C4-2B (cell line): ENCODE results near the gene CST3.
"Not testable (repeated sequence)": the region's sequence is repeated elsewhere in the genome, so short reads cannot be mapped to it uniquely, and the experiment has no call there.

Experiments
- H3K27ac ChIP-seq: fragments of 450-650 bp; 2 replicates; pipeline ENCODE4 v1.5.1; 2017
- CTCF ChIP-seq: fragments of 450-650 bp; conservative IDR thresholded peaks from 2 replicates; pipeline ENCODE4 v1.5.1; 2017; ENCODE audit warnings: mild to moderate bottlenecking
- ZFX ChIP-seq: fragments of 450-650 bp; IDR thresholded peaks from 2 replicates; pipeline ENCODE4 v1.6.1; 2017

Gene CST3

GRCh38 chr20:23668477-23668951 lies 30.8 kb upstream of the CST3 start:
- TF ChIP-seq ZFX (no peak), CTCF (peak; percentile 85)

DNA sequence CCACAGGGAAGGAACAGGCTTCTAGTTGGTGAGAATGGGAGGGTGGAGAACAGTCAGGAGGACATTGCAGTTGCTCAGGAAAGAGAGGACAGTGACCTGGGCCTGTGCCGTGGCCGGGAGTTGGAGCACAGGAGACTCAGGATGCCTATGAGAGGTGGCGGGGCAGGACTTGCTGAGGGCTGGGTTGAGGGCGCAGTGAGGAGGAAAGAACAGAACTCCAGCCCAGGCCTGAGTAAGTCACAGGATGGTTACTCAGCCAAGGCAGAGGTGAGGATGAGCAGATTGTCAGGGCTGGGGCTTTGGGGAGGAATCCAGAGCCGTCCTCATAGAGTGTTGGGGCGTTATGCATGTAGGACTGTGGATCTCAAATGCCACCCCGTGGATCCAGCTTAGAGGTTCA lies 29.9 kb upstream of the CST3 start:
- TF ChIP-seq ZFX (no peak), CTCF (no peak)
- H3K27ac ChIP-seq, result no peak overlapping the region

More at GRCh38 chr20:23668477-23668951, 30.8 kb upstream of the CST3 start:
- no peak overlapping the region for H3K27ac ChIP-seq

DNA sequence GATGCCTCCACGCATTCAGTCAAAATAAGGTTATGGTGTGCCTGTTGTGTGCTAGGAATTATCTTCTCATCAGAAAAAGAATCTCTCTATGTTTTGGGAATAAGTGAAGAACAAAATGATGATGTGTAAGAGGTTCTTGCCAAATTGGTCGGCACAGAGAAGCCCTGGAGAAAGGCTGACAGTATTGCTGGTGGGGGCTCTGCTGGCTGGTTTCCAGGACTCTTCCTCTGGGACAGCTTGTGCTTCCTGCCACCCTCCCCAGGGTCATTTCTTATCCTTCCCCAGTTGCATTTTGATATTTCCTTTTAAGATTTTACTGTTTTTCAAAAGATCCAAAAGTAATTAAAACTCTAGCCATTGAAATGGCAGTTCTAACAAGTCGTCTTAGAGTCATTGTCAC lies 28.9 kb upstream of the CST3 start:
- H3K27ac ChIP-seq, result no peak overlapping the region
- no peak for TF ChIP-seq ZFX

DNA sequence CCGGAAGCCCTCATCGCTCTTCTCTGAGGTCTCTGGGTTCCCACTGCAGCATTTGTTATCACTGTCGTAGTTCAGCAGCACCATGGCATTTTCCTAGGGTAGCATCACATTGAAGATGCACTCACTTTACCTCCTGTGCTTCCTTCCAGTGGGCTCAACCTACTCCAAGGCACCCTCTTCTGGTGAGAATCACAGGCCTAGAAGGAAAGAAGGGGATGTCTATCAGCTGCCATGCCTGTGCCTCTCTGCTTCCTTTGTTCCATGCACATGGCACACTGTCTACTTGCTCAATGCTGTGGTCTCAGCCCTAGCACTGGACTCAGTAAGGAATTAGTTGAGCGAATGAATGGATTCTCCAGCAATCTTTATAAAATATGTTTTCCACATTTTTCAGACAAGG lies 28.4 kb upstream of the CST3 start:
- no peak overlapping the region for H3K27ac ChIP-seq
- TF ChIP-seq ZFX (no peak), CTCF (no peak)

- TF ChIP-seq ZFX, result no peak
- no peak for TF ChIP-seq CTCF
Observed at GRCh38 chr20:23664954-23665353, 27.2 kb upstream of the CST3 start.

GRCh38 chr20:23664046-23664445 lies 26.3 kb upstream of the CST3 start:
- not testable (repeated sequence) for H3K27ac ChIP-seq

More at GRCh38 chr20:23664954-23665353, 27.2 kb upstream of the CST3 start:
- no peak overlapping the region for H3K27ac ChIP-seq

DNA sequence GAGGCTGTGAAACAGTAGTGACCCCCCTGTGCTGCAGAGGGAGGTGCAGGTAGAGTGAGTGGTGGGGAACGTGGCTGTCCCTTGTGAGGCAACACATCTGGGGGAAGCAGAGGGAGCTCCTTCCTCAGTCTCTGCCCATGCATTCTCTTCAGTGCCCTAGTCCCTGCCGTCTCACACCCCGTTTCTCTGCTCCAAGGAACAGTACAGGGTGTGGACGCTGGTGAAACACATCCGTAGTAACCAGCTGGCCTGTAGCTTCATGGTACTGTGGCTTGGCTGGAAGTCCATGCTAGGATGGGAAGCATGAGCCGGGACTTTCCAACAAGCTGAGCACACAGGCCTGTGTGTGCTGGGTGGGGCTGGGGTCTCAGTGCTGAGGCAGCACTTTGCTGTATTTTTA lies 25.4 kb upstream of the CST3 start:
- no peak overlapping the region for H3K27ac ChIP-seq
- TF ChIP-seq CTCF, result no peak
- no peak for TF ChIP-seq ZFX

DNA sequence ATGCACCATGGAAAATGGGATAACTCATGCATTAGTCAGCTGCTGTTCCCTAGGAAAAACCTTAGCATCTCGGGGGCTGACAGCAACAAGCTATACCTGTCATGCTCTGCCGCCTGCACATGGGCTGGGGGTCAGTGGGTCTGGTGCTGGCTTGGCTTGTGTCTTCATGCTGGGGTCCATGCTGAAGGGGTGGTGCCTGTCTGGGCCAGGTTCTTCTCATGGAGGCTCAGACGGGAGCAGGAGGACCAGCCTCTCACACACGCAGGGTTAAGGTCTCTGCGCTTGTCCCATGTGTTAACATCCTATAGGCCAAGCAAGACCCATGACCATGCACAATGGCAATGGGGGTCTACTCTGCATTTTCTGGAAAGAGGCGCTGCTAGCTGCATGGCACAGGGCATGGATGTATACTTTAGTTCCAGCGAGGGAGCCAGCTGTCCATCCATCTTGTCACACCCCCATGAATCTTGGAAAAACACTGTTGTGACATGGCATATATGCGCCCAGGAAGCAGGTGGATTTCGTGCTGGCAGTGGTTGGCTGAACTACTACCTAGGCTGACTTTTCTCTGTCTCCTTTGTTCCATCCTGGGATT lies 24.6 kb upstream of the CST3 start:
- TF ChIP-seq ZFX (no peak), CTCF (no peak)
- no peak overlapping the region for H3K27ac ChIP-seq
